RWPE1 (cell line): ENCODE data around the gene TIMM13.
"Not testable (repeated sequence)": the region's sequence is repeated elsewhere in the genome, so short reads cannot be mapped to it uniquely, and the experiment has no call there.

Experiments used
- CTCF ChIA-PET: fragments of 350-600 bp; sonication (Branson Sonifier 250); formaldehyde crosslinking; extraction: SDS; loops from one replicate; lab custom pipeline; 2021; lab: Yijun Ruan, JAX
- POLR2A ChIA-PET: fragments of 400-600 bp; formaldehyde crosslinking; extraction: SDS; loops from one replicate; lab custom pipeline; 2020; ENCODE audit warnings: antibody characterized with exemption; ENCODE audit not compliant: low non-redundant PET; lab: Yijun Ruan, JAX
- DNase-seq: peaks from one replicate; pipeline ENCODE4 v3.0.0; 2012; ENCODE audit warnings: low spot score
- H3K27ac ChIP-seq: fragments of 450-650 bp; 2 replicates; pipeline ENCODE4 v1.5.1; 2017
- TF ChIP-seq, protein P1 (sequence below): fragments of 450-650 bp; conservative IDR thresholded peaks from 2 replicates; pipeline ENCODE4 v1.5.1; 2017; ENCODE audit warnings: low read depth, mild to moderate bottlenecking

The TIMM13 gene

DNA sequence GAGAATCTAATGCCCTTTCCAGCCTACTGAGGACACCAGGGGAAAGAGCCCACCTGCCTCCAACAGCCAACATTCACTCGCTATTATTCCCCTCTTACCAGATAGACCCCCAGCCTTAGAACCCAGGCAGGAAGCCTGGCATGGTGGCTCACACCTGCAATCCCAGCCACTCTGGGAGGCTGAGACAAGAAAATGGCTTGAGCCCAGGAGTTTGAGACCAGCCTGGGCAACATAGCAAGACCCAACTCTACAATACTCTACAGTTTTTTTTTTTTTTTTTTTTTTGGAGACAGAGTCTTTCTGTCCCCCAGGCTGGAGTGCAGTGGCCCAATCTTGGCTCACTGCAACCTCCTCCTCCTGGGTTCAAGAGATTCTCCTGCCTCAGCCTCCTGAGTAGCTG lies 32.9 kb upstream of the TIMM13 start:
- no peak for DNase-seq
- TF ChIP-seq, protein P1, sequence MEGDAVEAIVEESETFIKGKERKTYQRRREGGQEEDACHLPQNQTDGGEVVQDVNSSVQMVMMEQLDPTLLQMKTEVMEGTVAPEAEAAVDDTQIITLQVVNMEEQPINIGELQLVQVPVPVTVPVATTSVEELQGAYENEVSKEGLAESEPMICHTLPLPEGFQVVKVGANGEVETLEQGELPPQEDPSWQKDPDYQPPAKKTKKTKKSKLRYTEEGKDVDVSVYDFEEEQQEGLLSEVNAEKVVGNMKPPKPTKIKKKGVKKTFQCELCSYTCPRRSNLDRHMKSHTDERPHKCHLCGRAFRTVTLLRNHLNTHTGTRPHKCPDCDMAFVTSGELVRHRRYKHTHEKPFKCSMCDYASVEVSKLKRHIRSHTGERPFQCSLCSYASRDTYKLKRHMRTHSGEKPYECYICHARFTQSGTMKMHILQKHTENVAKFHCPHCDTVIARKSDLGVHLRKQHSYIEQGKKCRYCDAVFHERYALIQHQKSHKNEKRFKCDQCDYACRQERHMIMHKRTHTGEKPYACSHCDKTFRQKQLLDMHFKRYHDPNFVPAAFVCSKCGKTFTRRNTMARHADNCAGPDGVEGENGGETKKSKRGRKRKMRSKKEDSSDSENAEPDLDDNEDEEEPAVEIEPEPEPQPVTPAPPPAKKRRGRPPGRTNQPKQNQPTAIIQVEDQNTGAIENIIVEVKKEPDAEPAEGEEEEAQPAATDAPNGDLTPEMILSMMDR, result no peak
- ChIA-PET POLR2A (no interaction called here), CTCF (interaction anchor here (0.6 kb wide), 1 partner anchor 160 kb away, joined by 3 read pairs; no protein-coding TSS in a partner anchor)
- peak overlapping the region; percentile 89; the same call in 1 of the 2 replicates for H3K27ac ChIP-seq

DNA sequence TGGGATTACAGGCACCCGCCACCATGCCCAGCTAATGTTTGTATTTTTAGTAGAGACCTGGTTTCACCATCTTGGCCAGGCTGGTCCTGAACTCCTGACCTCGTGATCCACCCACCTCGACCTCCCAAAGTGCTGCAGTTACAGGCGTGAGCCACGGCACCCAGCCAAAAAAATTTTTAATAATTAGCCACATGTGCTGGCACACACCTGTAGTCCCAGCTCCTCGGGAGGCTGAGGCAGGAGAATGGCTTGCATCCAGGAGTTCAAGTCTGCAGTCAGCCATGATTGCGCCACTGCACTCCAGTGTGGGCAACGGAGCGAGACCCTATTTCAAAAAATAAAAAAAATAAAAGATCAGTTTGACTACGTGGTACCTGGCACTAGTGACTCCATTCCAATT lies 31.4 kb upstream of the TIMM13 start:
- CTCF ChIA-PET, result interaction anchor here (0.7 kb wide), 1 partner anchor 43 kb away, joined by 4 read pairs; no protein-coding TSS in a partner anchor
- POLR2A ChIA-PET, DNase-seq: not testable (repeated sequence)
- peak overlapping the region; percentile 89 for H3K27ac ChIP-seq

DNA sequence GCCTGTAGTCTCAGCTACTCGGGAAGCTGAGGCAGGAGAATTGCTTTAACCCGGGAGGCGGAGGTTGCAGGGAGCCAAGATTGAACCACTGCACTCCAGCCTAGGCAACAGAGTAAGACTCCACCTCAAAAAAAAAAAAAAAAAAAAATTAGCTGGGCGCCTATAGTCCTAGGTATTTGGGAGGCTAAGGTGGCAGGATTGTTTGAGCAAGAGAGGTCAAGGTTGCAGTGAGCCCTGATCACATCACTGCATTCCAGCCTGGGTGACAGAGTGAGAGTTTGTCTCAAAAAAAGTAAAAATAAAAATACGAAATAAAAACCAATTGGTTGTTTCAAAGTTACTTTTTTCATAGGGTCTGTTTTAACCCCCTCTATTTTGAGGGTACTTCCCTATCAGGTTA lies 30.7 kb upstream of the TIMM13 start:
- no peak for DNase-seq
- ChIA-PET CTCF (interaction anchor here (0.7 kb wide), 1 partner anchor 42 kb away, joined by 4 read pairs; no protein-coding TSS in a partner anchor), POLR2A (no interaction called here)
- TF ChIP-seq, protein P1, result no peak
- H3K27ac ChIP-seq, result peak overlapping the region; percentile 83

- no peak for DNase-seq
- ChIA-PET CTCF (interaction anchor here (1.4 kb wide), 1 partner anchor 154 kb away, joined by 7 read pairs; no protein-coding TSS in a partner anchor), POLR2A (no interaction called here)
- H3K27ac ChIP-seq, result peak overlapping the region; percentile 83
- TF ChIP-seq, protein P1, result no peak
These were observed 30.1 kb upstream of the TIMM13 start for GRCh38 chr19:2457394-2458037.

GRCh38 chr19:2455851-2456570 lies 28.6 kb upstream of the TIMM13 start:
- TF ChIP-seq, protein P1, result no peak
- peak; percentile 42 for DNase-seq
- ChIA-PET POLR2A (no interaction called here), CTCF (interaction anchor here (0.8 to 1.4 kb wide), 2 partner anchors 21 to 155 kb away, joined by 3 to 7 read pairs; no protein-coding TSS in a partner anchor)
- peak overlapping the region; percentile 83 for H3K27ac ChIP-seq

GRCh38 chr19:2454962-2455850 lies 27.8 kb upstream of the TIMM13 start:
- TF ChIP-seq, protein P1, result no peak
- DNase-seq, result no peak
- CTCF ChIA-PET, result no interaction called here
- peak overlapping the region; percentile 83 for H3K27ac ChIP-seq
- POLR2A ChIA-PET, result interaction anchor here (0.6 kb wide), 1 partner anchor 218 kb away, joined by 3 read pairs; no protein-coding TSS in a partner anchor
